ENCODE data around the gene GRM3.
"Not testable (repeated sequence)": the region's sequence is repeated elsewhere in the genome, so short reads cannot be mapped to it uniquely, and the experiment has no call there.

GRM3 gene

DNA sequence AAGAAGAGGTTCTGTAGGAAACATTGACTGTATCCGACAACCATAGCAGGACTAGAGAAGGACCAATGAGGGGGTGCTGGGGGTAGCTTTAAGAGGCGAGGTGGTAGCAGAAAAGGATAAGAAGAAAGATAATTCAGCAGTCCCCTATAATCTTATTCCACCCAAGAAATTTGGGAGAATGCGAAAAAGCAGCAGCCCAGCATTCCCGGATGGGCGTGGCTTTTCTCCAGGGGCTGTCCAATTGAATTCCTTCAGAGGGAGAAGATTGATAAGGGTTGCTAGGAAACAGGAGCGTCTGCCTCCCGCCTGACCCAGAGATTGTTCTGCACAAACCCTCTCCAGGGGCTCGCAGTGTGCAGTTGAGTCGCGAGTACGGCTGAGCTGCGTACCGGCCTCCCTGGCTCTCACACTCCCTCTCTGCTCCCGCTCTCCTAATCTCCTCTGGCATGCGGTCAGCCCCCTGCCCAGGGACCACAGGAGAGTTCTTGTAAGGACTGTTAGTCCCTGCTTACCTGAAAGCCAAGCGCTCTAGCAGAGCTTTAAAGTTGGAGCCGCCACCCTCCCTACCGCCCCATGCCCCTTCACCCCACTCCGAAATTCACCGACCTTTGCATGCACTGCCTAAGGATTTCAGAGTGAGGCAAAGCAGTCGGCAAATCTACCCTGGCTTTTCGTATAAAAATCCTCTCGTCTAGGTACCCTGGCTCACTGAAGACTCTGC, at the start of gene GRM3:
GRM3 (plus strand) TSS at position 349 of the 721 bp plus-strand sequence. CDS start 121,237 bp downstream, outside the sequence.
- DNase-seq = no peak

GRCh38 chr7:86598311-86598710, 45.4 kb upstream of the GRM3 start:
- no peak for DNase-seq

DNA sequence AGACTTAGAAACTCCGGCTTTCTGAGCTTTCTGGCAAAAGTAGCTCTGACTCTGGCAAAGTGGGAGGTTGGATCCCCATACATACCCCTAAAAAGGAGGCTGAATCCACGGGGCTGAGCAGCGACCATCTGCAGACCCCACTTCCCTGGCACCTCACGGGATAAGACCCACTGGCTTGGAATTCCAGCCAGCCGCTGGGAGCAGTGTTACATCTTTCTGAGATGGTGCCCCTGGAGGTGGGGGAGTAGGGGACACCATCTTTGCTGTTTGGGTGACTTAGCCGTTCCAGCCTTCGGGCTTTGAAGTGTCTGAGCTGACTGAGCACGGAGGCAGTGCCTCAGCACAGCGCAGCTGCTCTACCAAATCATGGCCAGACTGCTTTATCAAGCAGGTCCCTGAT, 45.0 kb upstream of the GRM3 start:
- no peak for DNase-seq

GRCh38 chr7:86600506-86601290, 43.0 kb upstream of the GRM3 start:
- no peak for DNase-seq

GRCh38 chr7:86615711-86616110, 28.0 kb upstream of the GRM3 start:
- DNase-seq = not testable (repeated sequence)

DNA sequence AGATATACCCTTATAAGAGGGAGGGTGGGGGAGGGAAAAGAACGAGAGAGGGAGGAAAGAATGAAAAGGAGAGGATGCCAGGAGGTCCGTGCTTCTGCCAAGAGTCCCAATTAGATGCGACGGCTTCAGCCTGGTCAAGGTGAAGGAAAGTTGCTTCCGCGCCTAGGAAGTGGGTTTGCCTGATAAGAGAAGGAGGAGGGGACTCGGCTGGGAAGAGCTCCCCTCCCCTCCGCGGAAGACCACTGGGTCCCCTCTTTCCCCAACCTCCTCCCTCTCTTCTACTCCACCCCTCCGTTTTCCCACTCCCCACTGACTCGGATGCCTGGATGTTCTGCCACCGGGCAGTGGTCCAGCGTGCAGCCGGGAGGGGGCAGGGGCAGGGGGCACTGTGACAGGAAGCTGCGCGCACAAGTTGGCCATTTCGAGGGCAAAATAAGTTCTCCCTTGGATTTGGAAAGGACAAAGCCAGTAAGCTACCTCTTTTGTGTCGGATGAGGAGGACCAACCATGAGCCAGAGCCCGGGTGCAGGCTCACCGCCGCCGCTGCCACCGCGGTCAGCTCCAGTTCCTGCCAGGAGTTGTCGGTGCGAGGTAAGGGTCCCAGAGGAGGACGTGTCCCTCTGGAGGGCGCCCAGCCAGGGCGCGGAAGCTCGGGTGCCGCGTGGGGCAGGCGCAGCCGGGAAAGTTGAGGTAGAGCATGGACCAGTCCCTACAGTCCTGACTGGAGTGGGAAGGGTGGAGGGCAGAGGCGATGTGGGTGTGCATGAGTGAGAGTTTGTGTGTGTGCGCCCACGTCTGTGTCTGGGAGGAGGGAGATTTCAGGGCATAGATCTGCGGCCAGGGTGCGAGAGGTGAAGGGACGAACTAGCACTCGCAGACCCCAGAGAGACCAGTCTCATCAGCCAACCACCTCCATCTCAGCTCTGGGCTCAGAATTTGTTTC, 844 bp downstream of the GRM3 start:
- no peak for DNase-seq

- DNase-seq = no peak
Measured at GRCh38 chr7:86645225-86645608, 1.5 kb downstream of the GRM3 start.

DNA sequence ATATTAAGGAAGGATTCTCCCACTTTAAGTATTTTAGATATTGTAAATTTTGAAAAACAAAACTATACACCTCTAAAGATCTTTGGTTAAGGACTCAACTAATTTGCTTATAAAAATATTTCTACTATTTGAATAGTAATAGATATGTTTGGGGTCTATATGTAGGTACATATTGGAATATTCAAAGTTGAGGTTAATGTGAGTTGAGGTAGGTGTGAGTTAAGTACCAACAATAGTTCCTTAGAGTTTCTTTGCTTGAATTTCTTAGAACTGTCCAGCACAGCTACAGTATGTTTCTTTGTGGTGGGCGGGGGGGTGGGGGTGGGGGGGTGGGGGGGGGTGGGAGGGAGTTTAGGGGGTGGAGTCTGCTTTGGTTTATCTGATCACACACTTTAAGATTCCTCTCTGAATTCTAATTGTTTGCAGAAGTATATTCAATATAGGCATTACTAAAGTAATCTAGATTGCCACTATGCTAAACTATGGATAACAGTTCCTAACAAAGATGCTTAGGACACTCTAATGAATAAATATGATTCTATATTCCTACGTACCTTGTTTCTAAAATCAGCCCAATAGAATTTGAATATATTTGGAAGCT, 2.1 kb downstream of the GRM3 start:
- DNase-seq = no peak

- no peak for DNase-seq
Measured at GRCh38 chr7:86647385-86648094, 3.8 kb downstream of the GRM3 start.

DNA sequence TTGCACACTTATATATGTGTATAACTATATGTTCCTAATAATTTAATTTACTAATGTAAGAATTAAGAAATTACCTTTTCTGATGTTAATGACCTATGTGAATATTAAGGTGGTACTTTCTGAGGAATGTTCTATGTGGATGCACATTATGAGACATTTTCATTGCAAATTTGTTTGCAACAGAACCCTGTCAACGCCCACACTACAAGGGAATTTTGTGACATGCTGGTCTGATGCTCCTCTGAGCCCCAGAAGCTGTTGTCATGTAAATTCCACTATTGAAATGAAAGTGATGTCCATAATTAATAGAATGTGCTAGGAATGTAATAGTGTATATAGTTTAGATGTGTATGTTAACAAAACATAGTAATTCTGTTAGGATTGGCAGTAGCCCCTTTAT, 4.5 kb downstream of the GRM3 start:
- no peak for DNase-seq

DNA sequence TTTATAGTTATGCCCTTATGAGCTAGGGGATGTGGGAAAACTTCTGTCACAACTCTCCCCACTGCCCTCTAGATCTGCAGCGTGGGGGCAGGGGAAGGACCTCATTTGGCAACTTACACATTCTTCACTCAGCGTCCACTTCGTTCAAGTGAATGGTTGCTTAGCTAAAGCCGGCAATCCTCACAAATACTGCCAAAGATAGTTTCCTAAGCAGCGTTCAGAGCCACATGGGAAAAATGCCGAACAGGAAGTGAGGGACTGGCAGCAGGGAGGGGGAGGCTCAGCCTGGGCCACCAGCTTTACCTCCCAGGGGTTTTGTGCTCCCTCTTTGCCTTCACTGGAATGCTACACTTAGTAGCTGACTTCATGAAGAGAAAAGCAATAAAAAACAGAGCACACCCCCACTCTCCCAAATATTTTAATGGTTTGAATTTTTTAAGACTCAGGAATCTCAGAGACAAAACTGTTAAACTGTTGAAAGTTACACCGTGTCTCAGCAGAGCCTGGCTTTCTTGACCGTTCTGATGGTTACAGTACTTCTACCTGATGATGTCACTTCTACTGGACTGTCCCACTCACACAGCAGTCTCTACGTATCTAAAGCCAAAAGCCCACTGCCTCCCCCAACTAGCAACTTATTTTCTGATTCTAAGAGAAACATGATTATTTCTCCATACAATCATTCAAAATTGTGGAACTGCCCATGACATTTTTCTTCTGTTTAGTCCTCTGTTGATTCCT, 10.4 kb downstream of the GRM3 start:
- DNase-seq = no peak

- DNase-seq = no peak
Measured at GRCh38 chr7:86657948-86658347, 14.2 kb downstream of the GRM3 start.

DNA sequence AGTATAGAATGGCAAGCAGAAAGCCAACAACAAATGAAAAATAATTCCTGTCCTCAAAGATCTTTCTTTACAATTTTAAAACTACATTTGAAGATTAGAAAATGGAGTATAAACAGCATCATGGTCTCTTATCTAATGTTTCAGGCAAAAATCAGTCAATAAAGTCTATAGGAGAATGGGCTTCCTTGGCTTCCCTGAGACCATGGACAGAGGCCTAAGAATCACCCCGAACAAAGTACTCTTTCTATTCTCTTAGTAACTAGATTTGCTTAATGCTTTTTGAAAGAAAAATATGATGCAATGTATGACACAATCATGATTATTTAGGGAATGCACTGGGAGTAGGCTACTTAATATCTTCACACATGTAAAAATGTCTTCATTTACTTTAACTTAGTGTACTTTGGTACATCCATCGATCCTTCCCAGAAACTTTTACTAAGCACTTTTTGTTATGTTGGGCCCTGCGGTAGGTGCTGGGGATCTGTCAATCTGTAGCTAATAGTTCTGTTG, 17.3 kb downstream of the GRM3 start:
- DNase-seq = no peak

- no peak for DNase-seq
Measured at GRCh38 chr7:86664486-86664885, 20.8 kb downstream of the GRM3 start.

- DNase-seq = no peak
Measured at GRCh38 chr7:86664991-86665390, 21.3 kb downstream of the GRM3 start.

GRCh38 chr7:86665669-86666068, 22.0 kb downstream of the GRM3 start:
- no peak for DNase-seq

DNA sequence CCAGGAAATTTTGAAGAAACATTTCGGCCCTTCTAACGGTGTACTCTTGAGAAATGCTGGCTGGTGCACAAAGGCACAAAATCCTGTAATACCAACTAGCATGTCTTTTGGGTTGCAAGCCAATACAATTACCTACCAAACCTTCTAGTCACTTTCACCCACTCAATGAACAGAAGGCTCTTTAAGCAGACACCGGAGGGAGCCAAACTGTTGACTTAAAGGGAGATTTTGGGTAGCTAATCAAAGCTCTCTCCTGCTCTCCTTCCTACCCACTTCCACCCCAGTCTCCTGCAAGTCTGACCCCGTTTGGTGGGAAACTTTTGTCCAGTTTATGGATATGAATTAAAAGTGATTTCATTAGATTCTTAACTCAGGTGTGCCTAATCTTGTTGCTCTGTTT, 24.0 kb downstream of the GRM3 start:
- DNase-seq = no peak

DNA sequence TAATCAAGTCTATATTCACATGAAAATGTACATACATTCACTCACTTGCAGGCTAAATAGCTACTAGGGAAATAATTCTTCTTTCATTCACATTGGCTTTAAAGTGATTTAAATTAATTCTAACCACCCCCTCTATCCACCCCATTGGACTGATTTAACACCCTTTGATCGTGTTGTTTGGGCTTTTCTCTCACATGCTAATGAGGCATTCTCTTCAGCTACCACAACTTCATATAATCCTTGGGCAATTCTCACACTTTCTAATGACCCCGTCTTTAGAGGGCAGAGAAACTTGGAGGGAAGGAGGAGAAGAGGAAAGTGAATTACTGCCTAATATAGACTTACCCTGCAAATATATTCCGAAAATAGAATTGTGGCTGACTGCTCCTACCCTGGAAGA, 24.6 kb downstream of the GRM3 start:
- DNase-seq = no peak

DNA sequence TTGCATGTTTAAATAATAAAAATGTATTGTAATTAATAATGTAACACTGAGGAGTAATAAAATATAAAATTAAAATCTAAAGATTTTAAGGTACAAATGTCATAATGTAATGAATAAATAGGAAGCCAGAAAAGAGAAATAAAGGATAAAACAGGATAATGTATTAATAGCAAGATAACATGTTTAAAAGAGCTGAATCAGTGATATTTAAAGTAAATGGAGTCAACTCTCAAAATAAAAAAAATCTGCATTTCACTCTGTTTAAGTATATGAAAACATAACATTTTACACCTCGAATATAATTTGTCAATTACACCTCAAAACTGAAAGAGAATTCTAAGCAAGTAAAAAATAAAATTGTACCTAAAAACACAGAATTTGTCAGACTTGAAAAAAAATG, 44.1 kb downstream of the GRM3 start:
- DNase-seq = no peak

DNA sequence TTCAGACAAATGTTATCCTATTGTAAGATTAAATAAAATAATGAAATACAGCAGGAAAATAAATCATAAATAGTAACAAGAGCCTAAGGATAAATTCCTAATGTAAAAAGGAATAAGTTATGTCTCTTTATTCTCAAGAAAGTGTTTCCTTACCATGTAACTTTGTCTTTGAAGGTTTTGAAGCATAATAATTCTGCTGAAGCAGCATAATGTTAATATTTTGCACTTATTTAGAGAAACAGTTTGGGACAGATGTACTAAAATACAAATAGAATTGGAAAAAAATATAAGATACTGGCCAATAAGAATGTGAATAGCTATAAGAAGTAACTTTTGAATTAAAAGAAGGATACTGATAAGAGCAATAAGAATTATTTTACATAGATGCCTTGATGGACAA, 45.7 kb downstream of the GRM3 start:
- no peak for DNase-seq

DNA sequence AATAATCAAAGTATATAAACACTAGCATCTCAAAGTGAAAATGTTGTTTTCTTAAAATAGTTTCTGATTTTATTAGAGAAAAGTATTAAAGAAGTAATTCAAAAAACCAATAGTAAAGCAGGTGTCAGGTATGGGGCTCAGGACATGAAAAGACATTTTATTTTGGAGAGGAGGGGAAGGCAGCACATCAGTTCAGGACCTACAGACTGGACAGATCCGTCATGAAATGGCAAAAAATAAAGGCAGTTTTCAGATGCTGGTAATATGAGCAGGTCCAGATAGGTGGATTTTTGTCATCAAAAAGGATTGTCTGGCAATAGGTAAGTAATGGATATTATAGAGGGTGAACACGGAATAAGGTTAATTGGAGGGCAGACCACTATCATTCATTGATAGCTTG, 49.0 kb downstream of the GRM3 start:
- no peak for DNase-seq

Measured in fibroblast of upper back skin (primary cell).